RWPE2 (cell line): ENCODE measurements around the gene PAQR5.

ENCODE experiments used
- ATAC-seq: fragments of 200-7000 bp; cut with Tn5 transposase; 3 replicates; pipeline ENCODE4 v1.9.1; 2021; ENCODE audit warnings: low read depth
- DNase-seq: peaks from one replicate; pipeline ENCODE4 v3.0.0-alpha.2; 2020; ENCODE audit warnings: low spot score
- H3K27ac ChIP-seq: fragments of 450-650 bp; 2 replicates; pipeline ENCODE4 v1.5.1; 2017; ENCODE audit warnings: mild to moderate bottlenecking; ENCODE audit not compliant: poor library complexity, severe bottlenecking
- H3K27me3 ChIP-seq: fragments of 250-450 bp; sonication (Bioruptor Pico); 2 replicates; pipeline ENCODE4 v1.5.1; 2021; ENCODE audit warnings: mild to moderate bottlenecking, moderate library complexity; ENCODE audit not compliant: insufficient read depth, poor library complexity, severe bottlenecking
- H3K36me3 ChIP-seq: fragments of 250-450 bp; sonication (Bioruptor Pico); 2 replicates; pipeline ENCODE4 v1.5.1; 2020; ENCODE audit warnings: low read depth, mild to moderate bottlenecking, moderate library complexity
- H3K4me1 ChIP-seq: fragments of 250-450 bp; sonication (Bioruptor Pico); 2 replicates; pipeline ENCODE4 v1.5.1; 2021; ENCODE audit warnings: mild to moderate bottlenecking, moderate library complexity; ENCODE audit not compliant: insufficient read depth, poor library complexity, severe bottlenecking
- H3K4me3 ChIP-seq: fragments of 250-450 bp; sonication (Bioruptor Pico); 2 replicates; pipeline ENCODE4 v1.5.1; 2021; ENCODE audit warnings: mild to moderate bottlenecking, moderate library complexity; ENCODE audit not compliant: severe bottlenecking
- H3K9me3 ChIP-seq: fragments of 250-450 bp; sonication (Bioruptor Pico); 2 replicates; pipeline ENCODE4 v1.5.1; 2021; ENCODE audit warnings: mild to moderate bottlenecking, moderate library complexity; ENCODE audit not compliant: severe bottlenecking
- TF ChIP-seq, protein P1 (sequence below): fragments of 450-650 bp; IDR thresholded peaks from one replicate; pipeline ENCODE4 v1.5.1; 2017; ENCODE audit warnings: mild to moderate bottlenecking, moderate library complexity; ENCODE audit not compliant: poor library complexity, severe bottlenecking

PAQR5 gene

DNA sequence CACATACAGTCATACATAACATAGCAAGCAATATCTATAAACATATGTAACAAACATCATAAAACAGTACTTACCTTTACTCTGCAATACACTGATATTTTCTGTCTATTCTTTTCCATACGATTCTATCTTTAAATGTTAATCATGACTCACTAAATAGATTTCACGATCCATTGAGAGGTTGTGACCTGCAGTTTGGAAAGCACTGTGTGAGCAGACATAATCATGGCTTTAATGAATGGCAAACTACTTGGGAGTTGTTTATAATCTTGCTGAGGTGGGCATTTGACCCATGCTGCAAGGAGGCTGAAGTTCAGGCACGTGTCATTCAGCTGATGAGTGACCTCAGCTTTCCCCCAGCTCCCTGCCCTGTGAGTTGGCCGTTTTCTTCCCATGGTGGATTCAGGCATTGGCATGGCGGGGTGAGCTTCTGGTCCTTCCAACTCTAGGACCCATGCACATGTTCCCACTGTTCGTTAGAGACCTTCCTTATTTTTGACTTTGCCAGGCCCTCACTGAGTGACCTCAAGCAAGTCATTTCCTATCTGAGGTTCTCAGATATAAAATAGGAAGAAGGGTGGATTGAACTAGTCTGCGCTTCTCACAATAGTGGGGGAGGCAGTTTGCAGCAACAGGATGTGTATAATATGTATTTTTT is 41.7 kb downstream of the PAQR5 start:
- DNase-seq (no peak), ATAC-seq (no peak)
- H3K36me3 ChIP-seq, result no peaks in the 10 kb centered on the region
- peaks cover 38% of the 10 kb centered on the region for H3K4me1 ChIP-seq
- no peak overlapping the region for H3K27ac ChIP-seq
- no peaks in the 10 kb centered on the region for H3K27me3 ChIP-seq
- H3K4me3 ChIP-seq, result no peak overlapping the region
- no peaks in the 10 kb centered on the region for H3K9me3 ChIP-seq
- TF ChIP-seq, protein P1, sequence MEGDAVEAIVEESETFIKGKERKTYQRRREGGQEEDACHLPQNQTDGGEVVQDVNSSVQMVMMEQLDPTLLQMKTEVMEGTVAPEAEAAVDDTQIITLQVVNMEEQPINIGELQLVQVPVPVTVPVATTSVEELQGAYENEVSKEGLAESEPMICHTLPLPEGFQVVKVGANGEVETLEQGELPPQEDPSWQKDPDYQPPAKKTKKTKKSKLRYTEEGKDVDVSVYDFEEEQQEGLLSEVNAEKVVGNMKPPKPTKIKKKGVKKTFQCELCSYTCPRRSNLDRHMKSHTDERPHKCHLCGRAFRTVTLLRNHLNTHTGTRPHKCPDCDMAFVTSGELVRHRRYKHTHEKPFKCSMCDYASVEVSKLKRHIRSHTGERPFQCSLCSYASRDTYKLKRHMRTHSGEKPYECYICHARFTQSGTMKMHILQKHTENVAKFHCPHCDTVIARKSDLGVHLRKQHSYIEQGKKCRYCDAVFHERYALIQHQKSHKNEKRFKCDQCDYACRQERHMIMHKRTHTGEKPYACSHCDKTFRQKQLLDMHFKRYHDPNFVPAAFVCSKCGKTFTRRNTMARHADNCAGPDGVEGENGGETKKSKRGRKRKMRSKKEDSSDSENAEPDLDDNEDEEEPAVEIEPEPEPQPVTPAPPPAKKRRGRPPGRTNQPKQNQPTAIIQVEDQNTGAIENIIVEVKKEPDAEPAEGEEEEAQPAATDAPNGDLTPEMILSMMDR, result no peak

DNA sequence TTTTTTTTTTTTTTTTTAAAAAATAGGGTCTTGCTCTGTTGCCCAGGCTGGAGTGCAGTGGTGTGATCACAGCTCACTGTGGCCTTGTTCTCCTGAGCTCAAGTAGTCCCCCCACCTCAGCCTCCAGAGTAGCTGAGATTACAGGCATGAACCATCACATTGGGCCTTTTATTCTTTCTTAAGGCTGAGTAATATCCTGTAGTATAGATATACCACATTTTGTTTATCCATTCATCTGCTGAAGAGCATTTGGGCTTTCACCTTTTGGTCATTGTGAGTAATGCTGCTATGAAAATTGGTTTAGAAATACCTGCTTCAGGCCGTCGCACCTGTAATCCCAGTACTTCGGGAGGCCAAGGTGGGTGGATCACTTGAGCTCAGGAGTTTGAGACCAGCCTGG is 42.6 kb downstream of the PAQR5 start:
- TF ChIP-seq, protein P1, result no peak
- DNase-seq (no peak), ATAC-seq (peak; percentile 86)
- Histone ChIP-seq H3K9me3 (no peaks in the 10 kb centered on the region), H3K27ac (no peak overlapping the region), H3K27me3 (no peaks in the 10 kb centered on the region), H3K36me3 (no peaks in the 10 kb centered on the region), H3K4me1 (peaks cover 40% of the 10 kb centered on the region), H3K4me3 (no peak overlapping the region)

DNA sequence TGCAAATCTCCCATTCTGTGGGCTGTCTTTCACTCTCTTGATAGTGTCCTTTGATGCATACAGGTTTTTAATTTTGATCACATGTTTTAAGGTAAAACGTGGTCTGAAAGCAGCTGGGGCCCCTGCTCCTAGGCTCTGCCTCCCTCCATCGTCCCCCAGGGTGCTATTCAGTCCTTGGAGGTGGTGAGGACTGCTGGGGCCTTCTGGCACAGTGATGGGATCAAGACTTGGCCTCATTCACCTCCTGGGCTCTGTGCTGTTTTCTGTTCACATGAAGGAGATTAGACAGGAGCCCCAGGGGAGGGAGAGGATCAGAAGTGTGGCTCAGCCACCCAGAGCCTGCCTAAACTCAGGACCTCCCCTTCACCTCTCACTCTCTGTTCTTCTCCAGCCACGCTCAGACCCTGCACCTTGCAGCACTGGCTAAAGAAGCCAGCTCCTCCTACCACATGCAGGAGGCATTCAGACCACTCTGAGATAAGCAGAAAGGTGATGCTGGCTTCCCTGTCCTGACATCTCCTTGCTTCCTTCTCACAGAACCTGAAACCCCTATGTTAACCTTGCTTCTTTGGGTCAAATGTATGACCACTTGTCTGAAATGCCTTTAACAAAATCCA is 43.9 kb downstream of the PAQR5 start:
- DNase-seq (no peak), ATAC-seq (no peak)
- Histone ChIP-seq H3K9me3 (no peaks in the 10 kb centered on the region), H3K4me3 (no peak overlapping the region), H3K27ac (no peak overlapping the region), H3K27me3 (no peaks in the 10 kb centered on the region), H3K4me1 (peaks cover 34% of the 10 kb centered on the region), H3K36me3 (no peaks in the 10 kb centered on the region)
- TF ChIP-seq, protein P1, result no peak

DNA sequence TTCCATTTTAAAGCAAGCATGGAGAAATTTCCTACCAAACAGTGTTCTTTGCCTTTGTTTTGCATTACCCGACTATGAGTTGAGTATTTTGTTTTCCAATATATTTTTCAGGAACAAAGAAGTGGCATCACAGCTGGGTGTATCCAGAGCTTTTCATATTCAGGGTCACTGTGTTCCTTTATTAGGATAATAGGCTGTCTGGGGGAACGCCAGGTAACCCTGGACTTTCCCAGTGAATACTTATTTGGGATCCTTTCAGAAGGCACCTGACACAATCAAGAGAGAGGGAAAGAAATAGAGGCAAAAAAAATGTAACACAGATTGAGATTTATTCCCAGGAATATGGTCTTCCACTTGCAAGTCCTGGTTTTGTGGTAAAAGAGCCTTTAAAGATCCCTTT is 44.4 kb downstream of the PAQR5 start:
- Histone ChIP-seq H3K4me1 (peaks cover 32% of the 10 kb centered on the region), H3K27ac (no peak overlapping the region), H3K4me3 (no peak overlapping the region), H3K27me3 (no peaks in the 10 kb centered on the region), H3K36me3 (no peaks in the 10 kb centered on the region), H3K9me3 (no peaks in the 10 kb centered on the region)
- no peak for DNase-seq
- ATAC-seq, result no peak
- TF ChIP-seq, protein P1, result no peak

DNA sequence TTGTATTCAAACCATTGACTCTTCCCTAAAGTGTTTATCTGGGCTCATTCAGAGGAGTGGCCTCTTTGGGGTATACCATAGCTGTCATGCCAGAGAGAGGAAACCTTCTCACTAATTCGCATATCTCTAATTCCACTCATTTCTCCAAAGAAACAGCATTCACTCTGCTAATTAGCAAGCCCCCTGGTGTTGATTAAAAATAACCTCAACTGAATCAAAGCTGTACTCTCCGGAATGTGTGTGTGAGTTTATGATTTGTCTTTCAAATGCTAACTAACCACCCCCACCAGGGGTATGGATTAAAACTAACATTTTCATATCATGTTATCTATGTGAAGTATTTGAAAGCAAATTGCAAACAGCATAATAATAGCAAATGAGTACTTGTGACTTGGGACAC is 45.5 kb downstream of the PAQR5 start:
- no peak overlapping the region for H3K27ac ChIP-seq
- peaks cover 21% of the 10 kb centered on the region for H3K4me1 ChIP-seq
- no peaks in the 10 kb centered on the region for H3K36me3 ChIP-seq
- no peaks in the 10 kb centered on the region for H3K9me3 ChIP-seq
- no peak for ATAC-seq
- no peak for DNase-seq
- no peaks in the 10 kb centered on the region for H3K27me3 ChIP-seq
- TF ChIP-seq, protein P1, result no peak
- no peak overlapping the region for H3K4me3 ChIP-seq
